Measurements from ENCODE around the gene SLIT1.

DNA sequence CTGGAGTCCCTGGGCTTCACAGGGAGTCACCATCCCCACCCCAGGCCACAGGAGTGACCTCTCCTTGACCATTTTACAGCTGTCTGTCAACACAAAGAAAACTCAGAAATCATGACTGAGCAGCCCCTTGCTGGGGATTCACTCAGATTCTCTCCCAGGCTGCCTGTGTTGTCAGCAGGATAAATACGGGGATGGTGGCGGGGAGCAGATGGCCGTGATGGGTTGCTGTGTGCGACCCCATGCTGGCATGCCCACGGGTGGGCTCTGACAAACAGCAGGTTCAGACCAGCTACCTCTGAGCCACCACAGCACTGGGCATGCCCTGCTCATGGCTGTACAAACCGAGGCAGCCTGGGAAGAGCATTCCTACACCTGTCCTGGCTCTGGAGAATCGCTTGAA lies 136.1 kb downstream of the SLIT1 start:
- no peak for TF ChIP-seq POLR2A (IDR thresholded peaks at IDR 0.05)
- TF ChIP-seq, protein P1, sequence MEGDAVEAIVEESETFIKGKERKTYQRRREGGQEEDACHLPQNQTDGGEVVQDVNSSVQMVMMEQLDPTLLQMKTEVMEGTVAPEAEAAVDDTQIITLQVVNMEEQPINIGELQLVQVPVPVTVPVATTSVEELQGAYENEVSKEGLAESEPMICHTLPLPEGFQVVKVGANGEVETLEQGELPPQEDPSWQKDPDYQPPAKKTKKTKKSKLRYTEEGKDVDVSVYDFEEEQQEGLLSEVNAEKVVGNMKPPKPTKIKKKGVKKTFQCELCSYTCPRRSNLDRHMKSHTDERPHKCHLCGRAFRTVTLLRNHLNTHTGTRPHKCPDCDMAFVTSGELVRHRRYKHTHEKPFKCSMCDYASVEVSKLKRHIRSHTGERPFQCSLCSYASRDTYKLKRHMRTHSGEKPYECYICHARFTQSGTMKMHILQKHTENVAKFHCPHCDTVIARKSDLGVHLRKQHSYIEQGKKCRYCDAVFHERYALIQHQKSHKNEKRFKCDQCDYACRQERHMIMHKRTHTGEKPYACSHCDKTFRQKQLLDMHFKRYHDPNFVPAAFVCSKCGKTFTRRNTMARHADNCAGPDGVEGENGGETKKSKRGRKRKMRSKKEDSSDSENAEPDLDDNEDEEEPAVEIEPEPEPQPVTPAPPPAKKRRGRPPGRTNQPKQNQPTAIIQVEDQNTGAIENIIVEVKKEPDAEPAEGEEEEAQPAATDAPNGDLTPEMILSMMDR (IDR thresholded peaks at IDR 0.05): no peak

All from lower leg skin (tissue), 3 donors.